ENCODE measurements around the gene PHB1.
"Not testable (repeated sequence)": the region's sequence is repeated elsewhere in the genome, so short reads cannot be mapped to it uniquely, and the experiment has no call there.

Gene PHB1

GRCh38 chr17:49422714-49423113 is 8.0 kb upstream of the PHB1 start:
- Histone ChIP-seq H2AFZ (no peak overlapping the region), H3K36me3 (ENCODE audit: control insufficient read depth, insufficient read depth, low read length) (no peaks in the 10 kb centered on the region), H3K27me3 (ENCODE audit: control insufficient read depth, insufficient read depth, low read length) (no peaks in the 10 kb centered on the region), H3K4me2 (ENCODE audit: low read length) (no peak overlapping the region), H3K9me3 (ENCODE audit: control insufficient read depth, low read length) (no peaks in the 10 kb centered on the region), H3K4me3 (ENCODE audit: low read depth, low read length) (no peak overlapping the region), H3K79me2 (no peaks in the 10 kb centered on the region), H3K27ac (no peak overlapping the region), H3K9ac (no peak overlapping the region), H3K4me1 (no peaks in the 10 kb centered on the region)
- no peak for TF ChIP-seq CTCF (IDR thresholded peaks at IDR 0.05)

GRCh38 chr17:49419761-49420160 is 5.1 kb upstream of the PHB1 start:
- H3K36me3 ChIP-seq (ENCODE audit: control insufficient read depth, insufficient read depth, low read length); H3K9me3 ChIP-seq (ENCODE audit: control insufficient read depth, low read length); H3K27ac ChIP-seq; H3K27me3 ChIP-seq (ENCODE audit: control insufficient read depth, insufficient read depth, low read length); H3K79me2 ChIP-seq; H3K4me3 ChIP-seq (ENCODE audit: low read depth, low read length); H3K4me1 ChIP-seq; H3K4me2 ChIP-seq (ENCODE audit: low read length); H2AFZ ChIP-seq; H3K9ac ChIP-seq: not testable (repeated sequence)

- not testable (repeated sequence) for H2AFZ ChIP-seq; H3K36me3 ChIP-seq (ENCODE audit: control insufficient read depth, insufficient read depth, low read length); H3K4me2 ChIP-seq (ENCODE audit: low read length); H3K27me3 ChIP-seq (ENCODE audit: control insufficient read depth, insufficient read depth, low read length); H3K9ac ChIP-seq; H3K4me3 ChIP-seq (ENCODE audit: low read depth, low read length); H3K27ac ChIP-seq; H3K9me3 ChIP-seq (ENCODE audit: control insufficient read depth, low read length); H3K79me2 ChIP-seq; H3K4me1 ChIP-seq
These were observed 4.4 kb upstream of the PHB1 start for GRCh38 chr17:49418754-49419740.

- Histone ChIP-seq H3K4me1 (no peaks in the 10 kb centered on the region), H3K4me3 (ENCODE audit: low read depth, low read length) (peak overlapping the region; percentile 98), H3K9me3 (ENCODE audit: control insufficient read depth, low read length) (no peaks in the 10 kb centered on the region), H3K27ac (peak overlapping the region; percentile 29), H3K27me3 (ENCODE audit: control insufficient read depth, insufficient read depth, low read length) (no peaks in the 10 kb centered on the region), H2AFZ (peak overlapping the region; percentile 91), H3K9ac (no peak overlapping the region), H3K79me2 (no peaks in the 10 kb centered on the region), H3K36me3 (ENCODE audit: control insufficient read depth, insufficient read depth, low read length) (no peaks in the 10 kb centered on the region), H3K4me2 (ENCODE audit: low read length) (peak overlapping the region; percentile 83)
- no peak for TF ChIP-seq CTCF (IDR thresholded peaks at IDR 0.05)
These were observed 436 bp downstream of the PHB1 start for GRCh38 chr17:49414271-49414621.

GRCh38 chr17:49409066-49409465 is 5.6 kb downstream of the PHB1 start:
- H3K79me2 ChIP-seq = no peaks in the 10 kb centered on the region
- no peak overlapping the region for H3K27ac ChIP-seq
- TF ChIP-seq CTCF (IDR thresholded peaks at IDR 0.05) = no peak
- H3K36me3 ChIP-seq (ENCODE audit: control insufficient read depth, insufficient read depth, low read length) = no peaks in the 10 kb centered on the region
- no peaks in the 10 kb centered on the region for H3K27me3 ChIP-seq (ENCODE audit: control insufficient read depth, insufficient read depth, low read length)
- H3K4me2 ChIP-seq (ENCODE audit: low read length) = no peak overlapping the region
- no peaks in the 10 kb centered on the region for H3K9me3 ChIP-seq (ENCODE audit: control insufficient read depth, low read length)
- H3K4me3 ChIP-seq (ENCODE audit: low read depth, low read length) = no peak overlapping the region
- no peak overlapping the region for H2AFZ ChIP-seq
- no peak overlapping the region for H3K9ac ChIP-seq
- no peaks in the 10 kb centered on the region for H3K4me1 ChIP-seq

Data from parathyroid adenoma (tissue), 2 donors.